ENCODE data around the gene ACTL10.

The ACTL10 gene

GRCh38 chr20:33679758-33680485 is 13.2 kb downstream of the ACTL10 start:
- no peak overlapping the region for H3K4me3 ChIP-seq (ENCODE audit: low read depth, low read length)

GRCh38 chr20:33680686-33681085 is 13.9 kb downstream of the ACTL10 start:
- peaks cover 13 to 83% of the 10 kb centered on the region in 2 experiments; a peak in 2 of 3 replicates for H3K36me3 ChIP-seq (ENCODE audit: control insufficient read depth in 2 of 2, insufficient read depth in 1 of 2, low read length in 2 of 2)
- no peak for TF ChIP-seq ZNF114 (tag by site-specific recombination; IDR thresholded peaks at IDR 0.05)
- TF ChIP-seq ZNF426 (tag by site-specific recombination; IDR thresholded peaks at IDR 0.05) = no peak
- no peak for TF ChIP-seq ZFHX2 (tag by site-specific recombination; conservative IDR thresholded peaks at IDR 0.05)
- no peak for TF ChIP-seq ZBTB6 (tag by site-specific recombination; IDR thresholded peaks at IDR 0.05)
- TF ChIP-seq ZIC2 (tag by site-specific recombination; IDR thresholded peaks at IDR 0.05) = no peak
- no peak for TF ChIP-seq SETDB1 (IDR thresholded peaks at IDR 0.05; ENCODE audit: insufficient read length, low read length)
- no peak for TF ChIP-seq OSR2 (tag by site-specific recombination; IDR thresholded peaks at IDR 0.05)
- TF ChIP-seq PRDM4 (tag by site-specific recombination; IDR thresholded peaks at IDR 0.05) = no peak
- no peak for TF ChIP-seq ZBTB7A (tag by site-specific recombination; IDR thresholded peaks at IDR 0.05; ENCODE audit: low read depth)
- no peak for TF ChIP-seq AEBP2 (tag by site-specific recombination; IDR thresholded peaks at IDR 0.05; ENCODE audit: borderline replicate concordance)
- TF ChIP-seq TSHZ1 (tag by site-specific recombination; IDR thresholded peaks at IDR 0.05; ENCODE audit: borderline replicate concordance) = no peak
- TF ChIP-seq BCL11B (tag by site-specific recombination; IDR thresholded peaks at IDR 0.05; ENCODE audit: low read depth) = no peak
- no peak for TF ChIP-seq ZNF132 (tag by site-specific recombination; IDR thresholded peaks at IDR 0.05; ENCODE audit: borderline replicate concordance)

More at GRCh38 chr20:33679758-33680485, 13.2 kb downstream of the ACTL10 start:
- no peak for TF ChIP-seq ZBTB26 (tag by site-specific recombination; optimal IDR thresholded peaks at IDR 0.05)
- TF ChIP-seq ZNF488 (tag by site-specific recombination; IDR thresholded peaks at IDR 0.05) = no peak
- TF ChIP-seq ATF2 (tag by site-specific recombination; IDR thresholded peaks at IDR 0.05; ENCODE audit: low read depth) = peak; percentile 44; the same call in 1 of the 2 replicates
- peak overlapping the region; percentile 34 for H3K27ac ChIP-seq (ENCODE audit: extremely low read depth, low read depth, low read length)
- H3K9me3 ChIP-seq (ENCODE audit: control insufficient read depth, insufficient read depth, low read depth, low read length) = no peaks in the 10 kb centered on the region
- H3K36me3 ChIP-seq (ENCODE audit: control insufficient read depth in 2 of 2, insufficient read depth in 1 of 2, low read length in 2 of 2) = peaks cover 13 to 78% of the 10 kb centered on the region in 2 experiments; a peak in 2 of 3 replicates
- H3K4me1 ChIP-seq (ENCODE audit: control insufficient read depth, insufficient read depth, low read length) = peaks cover 7% of the 10 kb centered on the region; the same call in 1 of the 2 replicates
- POLR2A ChIA-PET = interaction anchor here (0.6 to 1.2 kb wide), 2 partner anchors 18 to 53 kb away, joined by 3 to 4 read pairs; partner anchors contain the start of gene ZNF341
- CTCF ChIA-PET = interaction anchor here (0.6 kb wide), 2 partner anchors 41 to 234 kb away, joined by 3 to 4 read pairs; no protein-coding TSS in a partner anchor

More at GRCh38 chr20:33680686-33681085, 13.9 kb downstream of the ACTL10 start:
- Histone ChIP-seq H3K4me1 (ENCODE audit: control insufficient read depth, insufficient read depth, low read length) (peaks cover 7% of the 10 kb centered on the region; the same call in 1 of the 2 replicates), H3K27ac (ENCODE audit: extremely low read depth, low read depth, low read length) (no peak overlapping the region), H3K4me3 (ENCODE audit: low read depth, low read length) (no peak overlapping the region), H3K9me3 (ENCODE audit: control insufficient read depth, insufficient read depth, low read depth, low read length) (no peaks in the 10 kb centered on the region)
- ChIA-PET POLR2A (interaction anchor here (0.7 to 1.1 kb wide), 2 partner anchors 17 to 1196 kb away, joined by 3 read pairs; partner anchors contain the start of gene ACSS2), CTCF (interaction anchor here (0.6 kb wide), 1 partner anchor 233 kb away, joined by 3 read pairs; no protein-coding TSS in a partner anchor)
